Esophagus squamous epithelium (tissue), 5 donors: ENCODE data around the gene TMEM39B. TPM values are rescaled to one million over a fixed set of nuclear protein-coding genes. Genes with fewer than 3 reads are reported as not detected.

Experiments used
- DNase-seq: peaks from one replicate; lab custom pipeline; 2025; lab: John Stamatoyannopoulos, UW
- H3K27ac ChIP-seq, 4 donors: fragments of 200-600 bp; sonication (generic); one replicate each; pipeline ENCODE4 v1.5.1; 2016 to 2019; ENCODE audit warnings: mild to moderate bottlenecking in 1 of 4
- H3K27me3 ChIP-seq, 4 donors: fragments of 200-600 bp; sonication (generic); 1 replicate in 3 of 4; 2 replicates in 1 of 4; pipeline versions ENCODE4 v1.5.1 to v1.6.0; 2017 to 2021; ENCODE audit warnings: antibody characterized with exemption in 1 of 4
- H3K36me3 ChIP-seq, 3 donors: fragments of 200-600 bp; sonication (generic); one replicate each; pipeline ENCODE4 v1.5.1; 2016 to 2019
- H3K4me1 ChIP-seq, 3 donors: fragments of 200-600 bp; sonication (generic); one replicate each; pipeline ENCODE4 v1.5.1; 2017 to 2019
- H3K4me3 ChIP-seq, 4 donors: fragments of 200-600 bp; sonication (generic); 1 replicate in 3 of 4; 2 replicates in 1 of 4; pipeline ENCODE4 v1.5.1; 2016 to 2019; ENCODE audit warnings: mild to moderate bottlenecking in 2 of 4, moderate library complexity in 1 of 4
- H3K9me3 ChIP-seq, 3 donors: fragments of 200-600 bp; sonication (generic); one replicate each; pipeline ENCODE4 v1.5.1; 2016 to 2019
- POLR2A ChIP-seq, 4 donors: fragments of 450-650 bp; IDR thresholded peaks; one replicate each; pipeline ENCODE4 v1.6.1; 2017; ENCODE audit warnings: antibody characterized with exemption in 4 of 4, mild to moderate bottlenecking in 4 of 4, moderate library complexity in 3 of 4
- WGBS, 2 donors: methylation state at CpG; one replicate each; pipeline ENCODE4 v1.1.5; 2018; 5-methylcytosine and 5-hydroxymethylcytosine counted together
- intact Hi-C: fragments of 100-400 bp; cut with DNase I; formaldehyde crosslinking; loops from one replicate; pipeline ENCODE4 v1.15.0; 2022
- total RNA-seq, 4 donors: library from RNA; depleted of rRNA; stranded (reverse); fragments of >200 nt; gene quantifications; one replicate each; pipeline ENCODE4 v1.1.0, GENCODE V29; 2016
- TF ChIP-seq, protein P1 (sequence below), 6 experiments: fragments of 450-650 bp in 4 of 6; fragments of 200-600 bp in 2 of 6; sonication (generic) in 2 of 6; IDR thresholded peaks; one replicate each; pipeline ENCODE4 v1.5.1; 2016 to 2019; ENCODE audit warnings: antibody characterized with exemption in 6 of 6, mild to moderate bottlenecking in 4 of 6, moderate library complexity in 4 of 6
- donor health status: DM: yes; HTN: yes; CAD: no.

The TMEM39B gene
- total RNA-seq, 4 donors from 2014 or later, result 3.6 to 5.6 (median 4.9) TPM

DNA sequence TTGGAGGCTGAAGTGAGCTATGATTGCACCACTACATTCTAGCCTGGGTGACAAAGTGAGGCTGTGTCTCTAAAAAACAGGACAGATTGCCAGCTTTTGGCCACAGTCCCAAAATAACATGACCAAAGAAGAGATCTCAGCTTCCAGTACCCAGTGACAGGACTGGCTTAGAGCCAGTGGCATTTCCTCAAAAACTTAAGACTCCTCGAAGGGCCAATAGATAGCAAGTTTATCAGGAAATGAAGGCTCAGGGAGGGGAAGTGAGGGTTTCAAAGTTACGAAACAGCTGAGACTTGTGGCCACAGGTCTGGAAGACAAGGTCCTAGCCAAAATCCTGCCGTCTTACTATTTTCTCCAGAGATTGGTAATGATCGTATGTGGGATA, 6.3 kb upstream of the TMEM39B start:
- intact Hi-C loops, result no loop called here
- Histone ChIP-seq H3K9me3 (no peaks in the 10 kb centered on the region), H3K4me3 (no peak overlapping the region), H3K27ac (peak overlapping the region in 2 of 4 donors; percentile 56 to 63), H3K4me1 (peaks cover 13 to 66% (median 25%) of the 10 kb centered on the region in 3 donors), H3K36me3 (no peaks in the 10 kb centered on the region), H3K27me3 (no peaks in the 10 kb centered on the region)
- DNase-seq, result peak; percentile 12
- WGBS, 2 donors, result 0% methylated on average over 4 of the region's 4 CpGs
- peak in 2 of 4 donors; percentile 10 to 17 for TF ChIP-seq POLR2A (IDR thresholded peaks at IDR 0.05)
- TF ChIP-seq, protein P1, sequence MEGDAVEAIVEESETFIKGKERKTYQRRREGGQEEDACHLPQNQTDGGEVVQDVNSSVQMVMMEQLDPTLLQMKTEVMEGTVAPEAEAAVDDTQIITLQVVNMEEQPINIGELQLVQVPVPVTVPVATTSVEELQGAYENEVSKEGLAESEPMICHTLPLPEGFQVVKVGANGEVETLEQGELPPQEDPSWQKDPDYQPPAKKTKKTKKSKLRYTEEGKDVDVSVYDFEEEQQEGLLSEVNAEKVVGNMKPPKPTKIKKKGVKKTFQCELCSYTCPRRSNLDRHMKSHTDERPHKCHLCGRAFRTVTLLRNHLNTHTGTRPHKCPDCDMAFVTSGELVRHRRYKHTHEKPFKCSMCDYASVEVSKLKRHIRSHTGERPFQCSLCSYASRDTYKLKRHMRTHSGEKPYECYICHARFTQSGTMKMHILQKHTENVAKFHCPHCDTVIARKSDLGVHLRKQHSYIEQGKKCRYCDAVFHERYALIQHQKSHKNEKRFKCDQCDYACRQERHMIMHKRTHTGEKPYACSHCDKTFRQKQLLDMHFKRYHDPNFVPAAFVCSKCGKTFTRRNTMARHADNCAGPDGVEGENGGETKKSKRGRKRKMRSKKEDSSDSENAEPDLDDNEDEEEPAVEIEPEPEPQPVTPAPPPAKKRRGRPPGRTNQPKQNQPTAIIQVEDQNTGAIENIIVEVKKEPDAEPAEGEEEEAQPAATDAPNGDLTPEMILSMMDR (IDR thresholded peaks at IDR 0.05), result no peak

DNA sequence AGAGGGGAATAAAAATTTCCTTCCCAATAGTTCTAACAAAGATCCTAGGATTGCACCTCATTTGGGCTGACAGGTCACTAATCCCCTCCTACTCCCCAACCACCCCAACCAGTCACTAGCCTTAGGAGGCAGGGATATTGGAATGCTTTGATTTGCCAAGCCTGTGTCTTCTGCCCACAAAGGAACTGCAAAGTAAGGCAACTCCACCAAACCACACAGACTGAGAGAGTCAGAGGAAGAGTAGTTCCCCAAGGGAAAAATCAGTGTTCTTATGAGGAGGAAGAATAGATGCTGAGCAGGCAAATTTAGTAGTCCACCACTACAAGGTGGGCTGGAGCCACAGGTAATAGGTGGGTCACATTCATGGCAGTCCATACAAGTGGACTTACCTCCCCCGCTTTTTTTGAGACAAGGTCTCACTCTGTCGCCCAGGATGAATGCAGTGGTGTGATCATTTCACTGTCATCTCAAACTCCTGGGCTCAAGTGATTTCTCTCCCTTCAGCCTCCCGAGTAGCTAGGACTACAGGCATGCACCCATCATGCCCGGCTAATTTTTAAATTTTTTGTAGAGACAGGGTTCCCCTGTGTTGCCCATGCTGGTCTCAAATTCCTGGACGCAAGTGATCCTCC, 3.7 kb upstream of the TMEM39B start:
- Histone ChIP-seq H3K27ac (no peak overlapping the region), H3K36me3 (no peaks in the 10 kb centered on the region), H3K27me3 (no peaks in the 10 kb centered on the region), H3K4me1 (peaks cover 17 to 67% (median 28%) of the 10 kb centered on the region in 3 donors), H3K4me3 (no peak overlapping the region), H3K9me3 (no peaks in the 10 kb centered on the region)
- intact Hi-C loops, result no loop called here
- DNase-seq, result no peak
- WGBS, 2 donors, result 78 to 85% methylated on average over 5 of the region's 5 CpGs
- no peak for TF ChIP-seq POLR2A (IDR thresholded peaks at IDR 0.05)
- TF ChIP-seq, protein P1 (IDR thresholded peaks at IDR 0.05), result no peak

GRCh38 chr1:32071758-32072621, 749 bp upstream of the TMEM39B start:
- H3K9me3 ChIP-seq, result no peaks in the 10 kb centered on the region
- peaks cover 17 to 64% (median 24%) of the 10 kb centered on the region in 3 donors for H3K4me1 ChIP-seq
- peak overlapping the region; percentile 70 to 96 (median 84) for H3K4me3 ChIP-seq
- H3K36me3 ChIP-seq, result peaks cover 4 to 21% (median 10%) of the 10 kb centered on the region in 3 donors
- DNase-seq, result no peak
- H3K27ac ChIP-seq, result peak overlapping the region; percentile 83 to 98 (median 96)
- intact Hi-C loops, result no loop called here
- 14 to 16% methylated on average over 14 of the region's 14 CpGs for whole genome bisulfite sequencing, 2 donors
- TF ChIP-seq, protein P1 (IDR thresholded peaks at IDR 0.05), result no peak
- TF ChIP-seq POLR2A (IDR thresholded peaks at IDR 0.05), result no peak
- H3K27me3 ChIP-seq, result no peaks in the 10 kb centered on the region

DNA sequence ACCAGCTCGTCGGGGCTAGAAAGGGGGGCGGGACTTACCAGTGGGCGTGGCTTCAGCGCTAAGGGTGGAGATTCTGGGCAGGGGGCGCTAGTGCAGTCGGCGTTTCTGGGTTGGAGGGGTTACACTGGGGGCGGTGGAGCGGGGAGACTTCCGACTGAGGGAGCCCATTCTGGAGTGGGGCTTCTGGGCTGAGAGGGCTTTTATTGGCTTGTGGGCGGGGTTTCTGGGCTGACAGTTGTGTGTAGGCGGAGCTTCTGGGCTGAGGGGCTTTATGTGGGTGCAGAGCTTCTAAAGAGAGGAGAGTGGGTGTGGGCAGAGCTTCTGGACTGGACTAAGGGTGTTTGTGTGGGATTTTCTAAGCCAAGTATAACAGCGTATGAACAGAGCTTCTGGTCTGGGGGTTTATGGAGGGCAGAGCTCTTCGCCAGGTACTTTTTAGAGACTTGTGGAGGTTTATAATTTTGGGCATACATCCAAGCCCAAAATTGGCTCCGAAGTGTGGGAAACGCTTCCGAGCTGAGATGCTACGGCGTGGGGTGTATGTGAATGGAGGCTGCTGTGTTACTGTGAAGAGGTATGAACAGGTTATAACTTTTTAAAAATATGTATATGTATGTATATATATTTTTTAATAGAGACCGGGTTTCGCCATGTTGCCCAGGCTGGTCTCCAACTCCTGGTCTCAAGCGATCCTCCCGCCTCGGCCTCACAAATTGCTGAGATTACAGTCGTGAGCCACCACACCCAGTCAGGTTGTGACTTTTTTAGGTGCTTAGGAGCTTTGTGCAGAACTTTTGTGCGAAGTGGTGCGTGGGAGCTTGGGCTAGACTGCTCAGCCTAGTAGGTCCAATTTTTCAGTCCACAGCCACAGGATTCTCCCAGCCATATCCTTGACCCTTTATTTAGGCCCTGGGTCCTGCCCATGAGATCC, 825 bp downstream of the TMEM39B start:
- no peak for DNase-seq
- H3K27me3 ChIP-seq, result no peaks in the 10 kb centered on the region
- H3K36me3 ChIP-seq, result peaks cover 4 to 37% (median 15%) of the 10 kb centered on the region in 3 donors
- WGBS, 2 donors, result 38 to 46% methylated on average over 17 to 20 of the region's 28 CpGs
- TF ChIP-seq, protein P1 (IDR thresholded peaks at IDR 0.05), result peak in 2 of 6 experiments; percentile 11 to 12
- TF ChIP-seq POLR2A (IDR thresholded peaks at IDR 0.05), result no peak
- H3K4me3 ChIP-seq, result peak overlapping the region; percentile 70 to 96 (median 84)
- peaks cover 11 to 48% (median 18%) of the 10 kb centered on the region in 3 donors for H3K4me1 ChIP-seq
- H3K27ac ChIP-seq, result peak overlapping the region; percentile 83 to 98 (median 96)
- intact Hi-C loops, result no loop called here
- H3K9me3 ChIP-seq, result no peaks in the 10 kb centered on the region
